OCI-LY3 (cell line): ENCODE results near the gene TEX35.

Experiments
- H2AFZ ChIP-seq: fragments of 200-600, 300-600 bp; shearing (Covaris generic); 2 replicates; pipeline ENCODE4 v1.6.0; 2014; ENCODE audit warnings: antibody characterized with exemption, low read depth, low read length
- H3K27ac ChIP-seq: fragments of 200-600, 300-600 bp; sonication (generic); 2 replicates; pipeline ENCODE4 v1.5.1; 2014; ENCODE audit warnings: mild to moderate bottlenecking, low read length, moderate library complexity, mixed read lengths
- H3K27me3 ChIP-seq: fragments of 200-600, 300-600 bp; sonication (generic); 2 replicates; pipeline ENCODE4 v1.6.1; 2014; ENCODE audit warnings: low read depth, low read length, mixed read lengths
- H3K36me3 ChIP-seq: fragments of 200-600, 300-600 bp; sonication (generic); replicated peaks from 2 replicates; pipeline ENCODE3; 2014; ENCODE audit warnings: low read depth, low read length, mixed read lengths
- H3K4me1 ChIP-seq: fragments of 300-600, 200-600 bp; sonication (generic); 2 replicates; pipeline ENCODE4 v1.6.1; 2014; ENCODE audit warnings: low read length, mixed read lengths
- H3K4me2 ChIP-seq: fragments of 200-600, 300-600 bp; sonication (generic); 2 replicates; pipeline ENCODE4 v1.6.1; 2014; ENCODE audit warnings: low read length, mixed read lengths
- H3K4me3 ChIP-seq: fragments of 300-600, 200-600 bp; sonication (generic); 2 replicates; pipeline ENCODE4 v1.5.1; 2014; ENCODE audit warnings: antibody characterized with exemption, mild to moderate bottlenecking, low read length, moderate library complexity
- H3K79me2 ChIP-seq: fragments of 300-600, 200-600 bp; shearing (Covaris generic); 2 replicates; pipeline ENCODE4 v1.6.1; 2014; ENCODE audit warnings: mild to moderate bottlenecking, low read length, mixed read lengths
- H3K9ac ChIP-seq: fragments of 300-600, 200-600 bp; shearing (Covaris generic); 2 replicates; pipeline ENCODE4 v1.6.0; 2014; ENCODE audit warnings: mild to moderate bottlenecking, low read length, moderate library complexity
- H3K9me3 ChIP-seq: fragments of 200-600, 300-600 bp; shearing (Covaris generic); 2 replicates; pipeline ENCODE4 v1.6.1; 2014; ENCODE audit warnings: low read length, mixed read lengths; ENCODE audit not compliant: insufficient read depth
- H4K20me1 ChIP-seq: fragments of 200-600, 300-600 bp; sonication (generic); 2 replicates; pipeline ENCODE4 v1.6.1; 2016; ENCODE audit warnings: low read length, mixed read lengths; ENCODE audit not compliant: insufficient read depth
- EZH2phosphoT487 ChIP-seq: fragments of 200-600 bp; shearing (Covaris generic); IDR thresholded peaks from 2 replicates; pipeline ENCODE4 v1.6.1; 2018; ENCODE audit warnings: antibody characterized with exemption, mixed run types, low read depth
- TF ChIP-seq, protein P1 (sequence below): fragments of 200-600, 300-600 bp; sonication (generic); IDR thresholded peaks from 2 replicates; pipeline ENCODE4 v1.5.1; 2014; ENCODE audit warnings: antibody characterized with exemption, low read length, low read depth

TEX35 gene

DNA sequence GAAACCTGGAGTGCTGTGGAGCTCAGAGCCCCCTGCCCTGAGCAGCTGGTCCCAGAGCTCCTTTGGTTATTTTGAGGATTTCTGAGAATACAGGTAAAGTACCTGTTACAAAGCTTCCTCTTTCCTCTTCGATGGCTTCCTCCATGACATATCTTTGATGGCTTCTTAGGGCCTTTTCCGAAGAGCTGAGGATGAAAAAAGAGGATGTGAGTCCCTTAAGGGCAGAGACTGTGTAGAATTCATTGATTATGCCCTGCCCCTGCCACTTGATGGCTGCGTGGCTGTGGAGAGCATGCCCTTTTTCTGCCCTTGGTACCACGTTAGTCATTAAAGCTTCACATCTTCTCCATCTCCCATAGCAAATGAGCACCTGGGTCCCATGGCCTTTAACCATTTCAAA is 14.2 kb downstream of the TEX35 start:
- Histone ChIP-seq H3K9ac (no peak overlapping the region), H2AFZ (no peak overlapping the region), H3K27me3 (no peaks in the 10 kb centered on the region), H3K79me2 (no peaks in the 10 kb centered on the region), H4K20me1 (no peaks in the 10 kb centered on the region), H3K4me2 (no peak overlapping the region), H3K4me1 (peaks cover 9% of the 10 kb centered on the region), H3K27ac (no peak overlapping the region), H3K9me3 (no peaks in the 10 kb centered on the region), H3K36me3 (no peaks in the 10 kb centered on the region), H3K4me3 (no peak overlapping the region)
- TF ChIP-seq, protein P1, sequence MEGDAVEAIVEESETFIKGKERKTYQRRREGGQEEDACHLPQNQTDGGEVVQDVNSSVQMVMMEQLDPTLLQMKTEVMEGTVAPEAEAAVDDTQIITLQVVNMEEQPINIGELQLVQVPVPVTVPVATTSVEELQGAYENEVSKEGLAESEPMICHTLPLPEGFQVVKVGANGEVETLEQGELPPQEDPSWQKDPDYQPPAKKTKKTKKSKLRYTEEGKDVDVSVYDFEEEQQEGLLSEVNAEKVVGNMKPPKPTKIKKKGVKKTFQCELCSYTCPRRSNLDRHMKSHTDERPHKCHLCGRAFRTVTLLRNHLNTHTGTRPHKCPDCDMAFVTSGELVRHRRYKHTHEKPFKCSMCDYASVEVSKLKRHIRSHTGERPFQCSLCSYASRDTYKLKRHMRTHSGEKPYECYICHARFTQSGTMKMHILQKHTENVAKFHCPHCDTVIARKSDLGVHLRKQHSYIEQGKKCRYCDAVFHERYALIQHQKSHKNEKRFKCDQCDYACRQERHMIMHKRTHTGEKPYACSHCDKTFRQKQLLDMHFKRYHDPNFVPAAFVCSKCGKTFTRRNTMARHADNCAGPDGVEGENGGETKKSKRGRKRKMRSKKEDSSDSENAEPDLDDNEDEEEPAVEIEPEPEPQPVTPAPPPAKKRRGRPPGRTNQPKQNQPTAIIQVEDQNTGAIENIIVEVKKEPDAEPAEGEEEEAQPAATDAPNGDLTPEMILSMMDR = no peak
- no peak for TF ChIP-seq EZH2phosphoT487

DNA sequence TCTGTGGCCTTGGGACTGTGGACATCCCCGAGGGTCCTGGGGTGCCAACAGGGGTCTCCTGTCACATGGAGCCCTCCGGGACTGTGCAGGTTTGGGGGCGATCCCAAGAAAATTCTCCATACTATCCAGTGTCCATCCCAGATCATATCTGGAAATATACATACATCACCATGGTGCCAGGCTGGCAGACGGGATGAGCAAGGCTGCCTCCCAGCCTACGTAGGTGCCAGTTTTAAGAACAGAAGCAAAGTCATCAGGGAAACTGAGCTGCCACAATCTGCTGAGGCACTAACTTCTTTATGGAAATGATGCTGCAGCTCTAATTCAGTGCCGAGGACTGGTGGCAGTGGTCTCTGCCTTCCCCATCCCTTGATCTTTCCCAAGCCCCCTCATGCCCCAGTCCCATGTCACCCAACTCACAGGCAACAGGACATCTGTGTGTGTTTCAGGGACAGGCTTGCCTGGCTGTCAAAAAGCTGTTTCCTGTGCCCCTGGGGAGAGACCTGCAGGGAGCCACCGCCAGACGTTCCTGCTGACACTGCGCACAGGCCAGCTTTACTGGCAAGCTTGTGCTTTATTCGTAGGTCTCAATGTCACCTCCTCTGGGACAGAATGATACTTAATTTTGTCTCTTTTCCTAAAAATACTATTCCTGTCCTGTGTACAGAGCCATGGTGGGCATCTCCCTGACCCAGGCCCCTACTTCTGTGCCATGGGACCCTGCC is 15.5 kb downstream of the TEX35 start:
- Histone ChIP-seq H3K9ac (no peak overlapping the region), H4K20me1 (no peaks in the 10 kb centered on the region), H3K36me3 (no peaks in the 10 kb centered on the region), H3K4me3 (no peak overlapping the region), H3K79me2 (no peaks in the 10 kb centered on the region), H3K27ac (no peak overlapping the region), H3K9me3 (no peaks in the 10 kb centered on the region), H3K27me3 (no peaks in the 10 kb centered on the region), H3K4me1 (peaks cover 14% of the 10 kb centered on the region), H2AFZ (no peak overlapping the region), H3K4me2 (no peak overlapping the region)
- TF ChIP-seq, protein P1 = no peak
- TF ChIP-seq EZH2phosphoT487 = no peak

DNA sequence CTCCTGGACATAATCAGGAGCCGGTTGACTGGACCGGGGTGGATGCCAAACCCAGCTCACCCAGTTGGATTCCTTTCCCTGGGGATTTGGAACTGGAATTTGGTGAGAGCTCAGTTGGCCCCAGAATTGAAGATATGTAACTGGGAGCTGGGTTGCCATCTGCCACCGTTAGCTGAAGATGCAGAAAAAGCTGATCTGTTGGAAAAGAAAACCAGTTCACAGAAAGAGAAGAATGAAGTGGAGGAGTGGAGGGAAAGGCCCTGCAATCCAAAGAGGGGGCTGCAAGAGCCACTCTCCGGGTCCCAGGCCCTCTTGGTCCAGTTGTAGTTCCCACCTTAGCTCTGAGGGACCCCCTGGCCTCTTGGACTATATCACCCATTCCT is 16.0 kb downstream of the TEX35 start:
- no peak overlapping the region for H3K4me2 ChIP-seq
- H3K4me3 ChIP-seq = no peak overlapping the region
- TF ChIP-seq, protein P1 = no peak
- no peak for TF ChIP-seq EZH2phosphoT487
- H3K27me3 ChIP-seq = no peaks in the 10 kb centered on the region
- H3K9me3 ChIP-seq = no peaks in the 10 kb centered on the region
- peaks cover 14% of the 10 kb centered on the region for H3K4me1 ChIP-seq
- H3K27ac ChIP-seq = no peak overlapping the region
- H3K79me2 ChIP-seq = no peaks in the 10 kb centered on the region
- H3K9ac ChIP-seq = no peak overlapping the region
- H2AFZ ChIP-seq = no peak overlapping the region
- H4K20me1 ChIP-seq = no peaks in the 10 kb centered on the region
- no peaks in the 10 kb centered on the region for H3K36me3 ChIP-seq

DNA sequence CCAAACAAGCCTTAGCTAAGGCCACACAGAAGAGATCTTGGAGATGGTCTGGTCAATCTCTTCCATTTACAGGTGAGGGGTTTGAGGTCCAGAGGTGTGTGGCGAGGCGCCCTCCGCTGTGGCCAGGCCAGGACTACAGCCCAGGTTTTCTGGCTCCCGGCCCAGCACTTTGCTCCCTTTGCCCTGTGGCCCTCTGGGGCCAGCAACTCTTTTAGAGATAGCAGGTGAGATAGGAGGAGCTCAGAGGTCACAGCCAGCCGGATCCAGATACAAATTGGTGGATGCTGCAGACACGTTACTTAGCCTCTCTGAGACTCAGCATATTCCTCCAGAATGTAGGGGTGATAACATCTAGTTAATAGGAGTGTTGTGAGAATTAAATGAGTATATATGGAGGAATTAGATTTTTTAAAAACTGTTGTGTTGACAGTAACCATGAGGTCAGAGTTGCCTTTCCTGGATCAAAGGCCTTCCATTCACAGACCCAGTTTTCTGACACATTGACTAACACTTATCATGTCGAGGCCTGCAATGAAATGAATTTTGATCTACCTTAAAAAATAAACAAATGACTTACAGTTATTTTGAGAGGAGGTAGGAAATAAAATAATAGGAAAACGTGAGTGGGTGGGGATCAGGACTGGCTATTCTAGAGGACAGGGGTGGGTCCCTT is 16.6 kb downstream of the TEX35 start:
- H3K79me2 ChIP-seq = no peaks in the 10 kb centered on the region
- no peaks in the 10 kb centered on the region for H3K36me3 ChIP-seq
- peaks cover 14% of the 10 kb centered on the region for H3K4me1 ChIP-seq
- no peaks in the 10 kb centered on the region for H4K20me1 ChIP-seq
- H3K27ac ChIP-seq = no peak overlapping the region
- TF ChIP-seq, protein P1 = no peak
- no peak for TF ChIP-seq EZH2phosphoT487
- H3K9me3 ChIP-seq = no peaks in the 10 kb centered on the region
- H2AFZ ChIP-seq = no peak overlapping the region
- H3K9ac ChIP-seq = no peak overlapping the region
- no peak overlapping the region for H3K4me3 ChIP-seq
- H3K4me2 ChIP-seq = no peak overlapping the region
- no peaks in the 10 kb centered on the region for H3K27me3 ChIP-seq
